Adrenal gland (tissue), 12 donors: ENCODE results near the gene STXBP5. TPM values are rescaled to one million over a fixed set of nuclear protein-coding genes. Genes with fewer than 3 reads are reported as not detected.

Experiments used
- DNase-seq, 7 donors: peaks; one replicate each; pipeline ENCODE4 v3.0.0-alpha.2; 2019 to 2020
- H3K27ac ChIP-seq, 5 donors: fragments of 200-600 bp; sonication (generic) in 4 of 5; 1 replicate in 3 of 5; 2 replicates in 2 of 5; pipeline versions ENCODE4 v1.5.1 to v1.8.0; 2016 to 2020; ENCODE audit warnings: mild to moderate bottlenecking in 1 of 5
- H3K27me3 ChIP-seq: fragments of 200-600 bp; 2 replicates; pipeline ENCODE4 v1.8.0; 2021
- H3K36me3 ChIP-seq, 2 donors: fragments of 200-600 bp; replicated peaks in 1 of 2; 1 replicate in 1 of 2; 2 replicates in 1 of 2; pipeline versions ENCODE4 v1.5.1 to v1.8.0; 2018 to 2022
- H3K4me1 ChIP-seq, 2 donors: fragments of 200-600 bp; replicated peaks in 1 of 2; 1 replicate in 1 of 2; 2 replicates in 1 of 2; pipeline versions ENCODE4 v1.5.1 to v1.8.0; 2018 to 2021
- H3K4me3 ChIP-seq, 4 donors: fragments of 200-600 bp; sonication (generic) in 3 of 4; one replicate each; pipeline ENCODE4 v1.5.1; 2016 to 2018
- H3K9me3 ChIP-seq, 3 donors: fragments of 200-600 bp; sonication (generic) in 1 of 3; replicated peaks in 1 of 3; 1 replicate in 2 of 3; 2 replicates in 1 of 3; pipeline versions ENCODE4 v1.5.1 to v1.8.0; 2016 to 2021
- POLR2A ChIP-seq, 2 donors: fragments of 450-650 bp; IDR thresholded peaks; one replicate each; pipeline ENCODE4 v1.6.1; 2017; ENCODE audit warnings: antibody characterized with exemption in 2 of 2, mild to moderate bottlenecking in 2 of 2, moderate library complexity in 1 of 2
- WGBS, 4 donors: extraction: QIAGEN DNeasy Blood & Tissue Kit in 2 of 4; methylation state at CpG; one replicate each; pipeline versions ENCODE4 v1.1.5 to v1.1.7; 2013 to 2017; 5-methylcytosine and 5-hydroxymethylcytosine counted together
- intact Hi-C, 2 donors: fragments of 100-400 bp; cut with DNase I; formaldehyde crosslinking; loops; one replicate each; pipeline versions ENCODE4 v1.14.1 to v1.15.0; 2022 to 2023
- polyA plus RNA-seq, 3 donors: library from polyadenylated mRNA; stranded (reverse); fragments of 200-250 nt in 2 of 3; fragments of 350-450 nt in 1 of 3; fragmentation: Illumina TruSeq in 1 of 3; extraction: RNeasy Lipid Tissue Mini Kit (QIAGEN cat#74804) in 1 of 3; gene quantifications; one replicate each; pipeline ENCODE4 v1.2.3, GENCODE V29; 2013 to 2014
- total RNA-seq, 9 donors: library from RNA; depleted of rRNA in 4 of 9; stranded (reverse); fragments of >200 nt in 4 of 9; fragments of 120-200 nt in 1 of 9; fragmentation: NEBNext Ultra II Directional in 1 of 9; extraction: Animal tissue kit (Norgen Biotek cat#: 25700) in 1 of 9; gene quantifications; one replicate each; pipeline versions ENCODE4 v1.1.0 to v1.2.4, GENCODE V29; 2013 to 2023
- TF ChIP-seq, protein P1 (sequence below), 6 experiments: fragments of 450-650 bp in 4 of 6; fragments of 200-600 bp in 2 of 6; sonication (generic) in 1 of 6; IDR thresholded peaks; 1 replicate in 5 of 6; 2 replicates in 1 of 6; pipeline versions ENCODE4 v1.5.1 to v1.8.0; 2016 to 2021; ENCODE audit warnings: antibody characterized with exemption in 6 of 6, mild to moderate bottlenecking in 2 of 6, moderate library complexity in 1 of 6
- donor health status: healthy with polysubstance abuse.
- donor health status: Bipolar disorder and iron deficiency.
- donor health status: DM: yes; HTN: yes; CAD: no.
- donor health status: DM: no; HTN: no; CAD: no.
- donor health status: DM: no; HTN: no; CAD: no.
- donor health status: DM: yes; HTN: yes; CAD: no.

Gene STXBP5
- total and polyA plus RNA-seq, 12 donors, result 18.0 to 66.3 (median 30.1) TPM

DNA sequence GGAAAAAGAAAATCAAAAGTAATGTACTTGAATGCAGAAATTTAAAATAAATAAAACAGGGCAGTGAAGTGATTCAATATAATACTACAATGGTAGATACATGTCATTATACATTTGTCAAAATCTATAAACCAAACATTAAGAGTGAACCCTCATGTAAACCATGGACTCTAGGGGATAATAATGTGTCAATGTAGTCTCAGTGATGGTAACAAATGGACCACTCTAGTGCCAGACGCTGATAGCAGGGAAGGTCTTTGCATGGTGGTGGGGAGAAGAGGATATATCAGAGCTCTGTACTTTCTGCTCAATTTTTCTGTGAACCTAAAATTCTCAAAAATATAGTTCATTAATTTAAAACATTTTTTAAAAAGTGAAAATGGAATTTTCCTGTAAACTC is 19.8 kb upstream of the STXBP5 start:
- Histone ChIP-seq H3K27me3 (no peaks in the 10 kb centered on the region), H3K4me3 (no peak overlapping the region), H3K9me3 (no peaks in the 10 kb centered on the region), H3K4me1 (no peaks in the 10 kb centered on the region), H3K36me3 (no peaks in the 10 kb centered on the region), H3K27ac (no peak overlapping the region)
- TF ChIP-seq, protein P1, sequence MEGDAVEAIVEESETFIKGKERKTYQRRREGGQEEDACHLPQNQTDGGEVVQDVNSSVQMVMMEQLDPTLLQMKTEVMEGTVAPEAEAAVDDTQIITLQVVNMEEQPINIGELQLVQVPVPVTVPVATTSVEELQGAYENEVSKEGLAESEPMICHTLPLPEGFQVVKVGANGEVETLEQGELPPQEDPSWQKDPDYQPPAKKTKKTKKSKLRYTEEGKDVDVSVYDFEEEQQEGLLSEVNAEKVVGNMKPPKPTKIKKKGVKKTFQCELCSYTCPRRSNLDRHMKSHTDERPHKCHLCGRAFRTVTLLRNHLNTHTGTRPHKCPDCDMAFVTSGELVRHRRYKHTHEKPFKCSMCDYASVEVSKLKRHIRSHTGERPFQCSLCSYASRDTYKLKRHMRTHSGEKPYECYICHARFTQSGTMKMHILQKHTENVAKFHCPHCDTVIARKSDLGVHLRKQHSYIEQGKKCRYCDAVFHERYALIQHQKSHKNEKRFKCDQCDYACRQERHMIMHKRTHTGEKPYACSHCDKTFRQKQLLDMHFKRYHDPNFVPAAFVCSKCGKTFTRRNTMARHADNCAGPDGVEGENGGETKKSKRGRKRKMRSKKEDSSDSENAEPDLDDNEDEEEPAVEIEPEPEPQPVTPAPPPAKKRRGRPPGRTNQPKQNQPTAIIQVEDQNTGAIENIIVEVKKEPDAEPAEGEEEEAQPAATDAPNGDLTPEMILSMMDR (IDR thresholded peaks at IDR 0.05), result no peak
- TF ChIP-seq POLR2A (IDR thresholded peaks at IDR 0.05), result no peak
- DNase-seq, result no peak
- WGBS, 4 donors, result 85 to 89% (median 87%) methylated on average over 1 of the region's 1 CpG
- intact Hi-C loops, result no loop called here

DNA sequence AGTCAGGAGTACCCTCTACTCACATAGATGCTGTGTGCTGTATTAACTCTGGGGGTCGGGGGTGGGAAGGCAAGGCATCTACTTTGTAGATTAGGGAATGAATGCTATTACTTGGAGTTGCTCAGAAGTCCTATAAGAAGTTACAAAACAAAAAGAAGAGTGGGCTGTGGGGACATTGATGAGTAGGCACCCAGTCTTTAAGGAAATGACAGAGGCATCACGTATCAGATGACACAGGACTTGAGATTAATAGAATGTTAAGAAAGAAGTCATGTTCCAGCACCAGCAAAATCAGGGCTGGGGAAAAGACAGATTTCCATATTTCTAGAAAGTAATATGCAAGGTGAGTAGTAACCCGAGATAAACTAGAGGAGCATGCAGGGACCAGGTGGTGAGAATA is 19.0 kb upstream of the STXBP5 start:
- H3K27ac ChIP-seq, result no peak overlapping the region
- H3K27me3 ChIP-seq, result no peaks in the 10 kb centered on the region
- TF ChIP-seq, protein P1 (IDR thresholded peaks at IDR 0.05), result no peak
- TF ChIP-seq POLR2A (IDR thresholded peaks at IDR 0.05), result no peak
- H3K4me3 ChIP-seq, result no peak overlapping the region
- WGBS, 4 donors, result 82 to 87% (median 83%) methylated on average over 3 of the region's 3 CpGs
- no peaks in the 10 kb centered on the region for H3K36me3 ChIP-seq
- H3K9me3 ChIP-seq, result no peaks in the 10 kb centered on the region
- no peaks in the 10 kb centered on the region for H3K4me1 ChIP-seq
- no peak for DNase-seq
- intact Hi-C loops, result no loop called here

DNA sequence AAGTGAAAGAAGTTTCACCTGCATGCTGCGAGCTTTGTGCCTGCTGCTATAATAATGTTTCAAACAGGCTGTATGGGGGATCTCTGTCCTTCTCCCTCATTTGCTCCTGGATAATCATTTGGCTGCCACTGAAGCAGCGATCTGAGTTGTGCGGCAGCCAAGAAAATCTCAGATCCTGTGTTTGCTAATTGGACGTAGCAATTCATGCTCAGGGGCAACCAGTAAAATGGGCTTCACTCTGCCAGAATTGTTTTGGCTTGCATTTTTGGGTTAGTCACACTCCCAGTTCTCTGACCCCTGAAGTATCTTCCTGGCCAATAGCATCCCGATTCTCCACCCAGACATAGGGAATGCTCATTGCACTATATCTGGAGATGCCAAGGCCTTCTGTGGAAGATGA is 13.7 kb upstream of the STXBP5 start:
- 55 to 81% (median 73%) methylated on average over 3 to 5 of the region's 5 CpGs for WGBS, 4 donors
- no peaks in the 10 kb centered on the region for H3K4me1 ChIP-seq
- H3K36me3 ChIP-seq, result no peaks in the 10 kb centered on the region
- H3K27me3 ChIP-seq, result no peaks in the 10 kb centered on the region
- no peaks in the 10 kb centered on the region for H3K9me3 ChIP-seq
- intact Hi-C loops, result no loop called here
- no peak overlapping the region for H3K27ac ChIP-seq
- no peak for DNase-seq
- no peak overlapping the region for H3K4me3 ChIP-seq
- no peak for TF ChIP-seq POLR2A (IDR thresholded peaks at IDR 0.05)
- TF ChIP-seq, protein P1 (IDR thresholded peaks at IDR 0.05), result no peak

DNA sequence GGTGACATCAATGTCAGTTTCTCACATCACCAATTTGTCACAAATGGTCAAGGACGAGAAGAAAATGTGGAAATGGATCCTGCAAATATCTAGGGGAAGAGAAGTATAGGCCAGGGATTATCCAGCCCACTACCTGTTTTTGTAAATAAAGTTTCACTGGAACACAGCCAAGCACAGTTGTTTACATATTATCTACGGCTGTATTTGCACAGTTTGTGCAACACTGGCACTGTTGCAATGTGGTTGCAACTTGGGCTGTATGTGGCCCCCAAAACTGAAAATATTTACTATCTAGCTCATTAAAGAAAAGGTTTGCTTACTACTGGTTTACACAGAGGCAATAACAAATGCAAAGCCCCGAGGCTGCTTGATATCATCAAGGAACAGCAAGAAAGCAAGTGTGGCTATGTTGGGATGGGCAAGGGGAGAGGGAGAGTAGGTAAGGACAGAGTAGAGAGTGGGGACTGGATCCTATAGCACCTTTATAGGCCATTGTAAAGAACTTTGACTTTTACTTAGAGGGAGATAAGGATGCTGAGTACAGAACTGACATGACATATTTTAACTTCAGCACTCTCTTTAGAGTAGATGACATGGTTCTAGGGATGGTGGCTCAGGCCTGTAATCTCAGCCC is 11.8 kb upstream of the STXBP5 start:
- Histone ChIP-seq H3K4me1 (no peaks in the 10 kb centered on the region), H3K27ac (no peak overlapping the region), H3K27me3 (no peaks in the 10 kb centered on the region), H3K36me3 (no peaks in the 10 kb centered on the region), H3K9me3 (no peaks in the 10 kb centered on the region), H3K4me3 (no peak overlapping the region)
- no peak for TF ChIP-seq POLR2A (IDR thresholded peaks at IDR 0.05)
- TF ChIP-seq, protein P1 (IDR thresholded peaks at IDR 0.05), result no peak
- intact Hi-C loops, result no loop called here
- WGBS, 4 donors, result 74 to 89% (median 84%) methylated on average over 3 of the region's 3 CpGs
- no peak for DNase-seq
